Activated naive CD4-positive, alpha-beta T cell treated with anti-CD3 and anti-CD28 coated beads, Interleukin-2, amount 50 U/mL, for 16 hours (primary cell): ENCODE measurements around the gene IRF2BP2.

ENCODE experiments used
- DNase-seq: peaks from one replicate; pipeline ENCODE4 v3.0.0-alpha.2; 2020

The IRF2BP2 gene

DNA sequence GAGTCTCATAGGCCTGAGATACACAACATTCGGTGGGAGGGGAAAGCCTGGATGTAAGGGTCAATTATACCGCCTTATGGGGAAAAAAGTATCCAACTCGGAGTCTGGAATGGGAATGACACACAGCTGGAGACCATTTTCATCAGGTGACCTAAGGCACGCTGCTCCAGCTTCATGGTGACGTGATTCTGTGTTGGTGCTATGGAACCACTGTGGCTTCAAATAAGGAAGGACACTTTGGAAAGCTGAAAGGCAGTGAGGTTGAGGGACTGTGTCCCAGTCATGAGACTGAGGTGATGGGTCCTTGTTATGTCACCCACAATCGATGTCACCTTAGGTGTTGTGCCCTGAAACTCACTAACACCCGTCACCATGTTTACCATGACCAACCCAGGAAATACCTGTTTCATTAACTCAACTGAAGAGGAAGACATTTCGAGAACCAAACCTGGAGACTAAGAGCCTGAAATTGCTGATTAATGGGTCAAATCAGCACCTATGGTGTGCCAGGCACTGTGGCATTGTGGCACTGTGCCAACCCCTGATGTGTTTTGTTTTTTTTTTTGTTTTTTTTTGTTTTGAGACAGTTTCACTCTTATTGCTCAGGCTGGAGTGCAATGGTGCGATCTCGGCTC is 54.5 kb downstream of the IRF2BP2 start:
- DNase-seq = no peak

DNA sequence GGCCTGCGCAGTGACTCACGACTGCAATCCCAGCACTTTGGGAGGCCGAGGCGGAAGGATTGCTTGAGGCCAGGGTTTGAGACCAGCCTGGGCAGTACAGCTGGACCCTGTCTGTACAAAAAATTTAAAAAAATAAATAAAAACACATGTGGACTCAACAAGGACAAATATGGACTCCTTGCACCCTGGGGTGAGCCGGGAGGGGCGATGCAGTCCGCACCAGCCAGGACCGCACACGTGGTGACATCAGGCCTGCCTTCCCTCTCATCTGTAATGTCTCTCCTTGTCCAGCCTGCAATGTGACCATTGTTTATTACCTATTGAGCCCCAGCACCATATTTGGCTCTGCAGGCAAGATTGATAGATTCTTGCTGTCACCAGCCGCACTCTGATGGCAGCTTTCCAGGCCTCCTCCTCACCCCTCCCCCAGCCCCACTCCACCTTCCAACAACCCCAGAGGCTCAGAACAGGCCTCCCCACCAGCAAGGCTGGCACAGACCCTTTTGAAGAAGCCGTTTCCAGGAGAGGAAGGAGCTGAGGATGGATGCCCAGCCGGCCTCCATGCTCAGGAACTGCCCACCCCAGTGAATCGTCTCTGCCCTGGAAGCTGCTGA is 55.2 kb downstream of the IRF2BP2 start:
- DNase-seq = no peak
